Smooth muscle cell (in vitro differentiated cells): ENCODE measurements around the gene MGAT5. TPM values are rescaled to one million over a fixed set of nuclear protein-coding genes. Genes with fewer than 3 reads are reported as not detected.

ENCODE experiments used
- DNase-seq: peaks from one replicate; lab custom pipeline; 2025; ENCODE audit not compliant: unreplicated experiment; lab: John Stamatoyannopoulos, UW
- H2AFZ ChIP-seq: fragments of 200-600 bp; sonication (generic); 2 replicates; pipeline ENCODE4 v1.6.0; 2016; ENCODE audit warnings: antibody characterized with exemption, low read depth, mild to moderate bottlenecking
- H3F3A ChIP-seq: fragments of 200-600 bp; sonication (generic); 2 replicates; pipeline ENCODE4 v1.6.0; 2017; ENCODE audit warnings: antibody characterized with exemption, low read depth
- H3K27ac ChIP-seq: fragments of 200-600 bp; sonication (generic); 2 replicates; pipeline ENCODE4 v1.5.1; 2016; ENCODE audit warnings: low read depth, mild to moderate bottlenecking
- H3K27me3 ChIP-seq: fragments of 200-600 bp; sonication (generic); 2 replicates; pipeline ENCODE4 v1.6.1; 2016; ENCODE audit warnings: low read depth, mild to moderate bottlenecking
- H3K36me3 ChIP-seq: fragments of 200-600 bp; sonication (generic); 2 replicates; pipeline ENCODE4 v1.5.1; 2016; ENCODE audit warnings: low read depth
- H3K4me1 ChIP-seq: fragments of 200-600 bp; sonication (generic); 2 replicates; pipeline ENCODE4 v1.5.1; 2016; ENCODE audit warnings: low read depth
- H3K4me2 ChIP-seq: fragments of 200-600 bp; sonication (generic); 2 replicates; pipeline ENCODE4 v1.6.0; 2016; ENCODE audit warnings: mild to moderate bottlenecking
- H3K4me3 ChIP-seq: fragments of 200-600 bp; sonication (generic); 2 replicates; pipeline ENCODE4 v1.5.1; 2016; ENCODE audit warnings: mild to moderate bottlenecking
- H3K79me2 ChIP-seq: fragments of 200-600 bp; sonication (generic); 2 replicates; pipeline ENCODE4 v1.6.0; 2016; ENCODE audit warnings: low read depth, mild to moderate bottlenecking
- H3K9ac ChIP-seq: fragments of 200-600 bp; sonication (generic); 2 replicates; pipeline ENCODE4 v1.6.0; 2016; ENCODE audit warnings: low read depth
- H3K9me3 ChIP-seq: fragments of 200-600 bp; sonication (generic); replicated peaks from 2 replicates; pipeline ENCODE4 v1.5.1; 2016; ENCODE audit warnings: low read depth
- H4K20me1 ChIP-seq: fragments of 200-600 bp; sonication (generic); 2 replicates; pipeline ENCODE4 v1.6.0; 2016; ENCODE audit warnings: low read depth
- CTCF ChIP-seq: fragments of 200-600 bp; sonication (generic); IDR thresholded peaks from 2 replicates; pipeline ENCODE4 v1.5.1; 2017; ENCODE audit warnings: borderline replicate concordance, mild to moderate bottlenecking, antibody characterized with exemption; ENCODE audit not compliant: insufficient read depth, poor library complexity, severe bottlenecking
- WGBS: methylation state at CpG from one replicate; pipeline ENCODE4 v1.1.7; 2016; ENCODE audit warnings: low lambda C conversion rate; 5-methylcytosine and 5-hydroxymethylcytosine counted together
- polyA plus RNA-seq: library from polyadenylated mRNA; unstranded; fragments of >200 nt; fragmentation: Nextera tagmentation; extraction: Ambion mirVana; gene quantifications from 2 replicates; pipeline ENCODE4 v1.2.1, GENCODE V29; 2016
- total RNA-seq: library from RNA; depleted of rRNA; stranded (reverse); fragments of >200 nt; gene quantifications from 2 replicates; pipeline ENCODE4 v1.2.3, GENCODE V29; 2014

MGAT5 gene
- total and polyA plus RNA-seq, 2 experiments from 2014 or later: 4.5 to 33.8 TPM

- Histone ChIP-seq H3K4me3 (no peak overlapping the region), H3K79me2 (no peaks in the 10 kb centered on the region), H3K4me2 (no peak overlapping the region), H3K36me3 (no peaks in the 10 kb centered on the region), H3K9me3 (no peaks in the 10 kb centered on the region), H3K4me1 (no peaks in the 10 kb centered on the region), H3K9ac (no peak overlapping the region), H3F3A (no peaks in the 10 kb centered on the region), H4K20me1 (no peaks in the 10 kb centered on the region), H3K27me3 (peaks cover 12% of the 10 kb centered on the region), H2AFZ (no peak overlapping the region), H3K27ac (no peak overlapping the region)
- TF ChIP-seq CTCF: no peak
- DNase-seq: no peak
- 88% methylated on average over 4 of the region's 4 CpGs for WGBS
These were observed 236.7 kb downstream of the MGAT5 start for GRCh38 chr2:134490559-134490958.

GRCh38 chr2:134491022-134491421, 237.2 kb downstream of the MGAT5 start:
- no peaks in the 10 kb centered on the region for H3K36me3 ChIP-seq
- H3K27ac ChIP-seq: no peak overlapping the region
- no peaks in the 10 kb centered on the region for H3F3A ChIP-seq
- H3K79me2 ChIP-seq: no peaks in the 10 kb centered on the region
- H3K27me3 ChIP-seq: peaks cover 12% of the 10 kb centered on the region
- H4K20me1 ChIP-seq: no peaks in the 10 kb centered on the region
- no peak overlapping the region for H3K9ac ChIP-seq
- TF ChIP-seq CTCF: no peak
- WGBS: 86% methylated on average over 4 of the region's 4 CpGs
- H3K4me2 ChIP-seq: no peak overlapping the region
- no peaks in the 10 kb centered on the region for H3K9me3 ChIP-seq
- no peaks in the 10 kb centered on the region for H3K4me1 ChIP-seq
- no peak overlapping the region for H3K4me3 ChIP-seq
- no peak for DNase-seq
- no peak overlapping the region for H2AFZ ChIP-seq

GRCh38 chr2:134491771-134492441, 238.0 kb downstream of the MGAT5 start:
- 73% methylated on average over 9 of the region's 9 CpGs for WGBS

More at GRCh38 chr2:134491771-134492441, 238.0 kb downstream of the MGAT5 start:
- TF ChIP-seq CTCF: no peak
- Histone ChIP-seq H3F3A (no peaks in the 10 kb centered on the region), H3K4me2 (no peak overlapping the region), H2AFZ (no peak overlapping the region), H3K27me3 (peaks cover 12% of the 10 kb centered on the region), H3K27ac (no peak overlapping the region), H4K20me1 (no peaks in the 10 kb centered on the region), H3K9ac (no peak overlapping the region), H3K4me1 (no peaks in the 10 kb centered on the region), H3K9me3 (no peaks in the 10 kb centered on the region), H3K79me2 (no peaks in the 10 kb centered on the region), H3K4me3 (no peak overlapping the region), H3K36me3 (no peaks in the 10 kb centered on the region)
- no peak for DNase-seq
